Hematopoietic multipotent progenitor cell treated with erythropoietin and hydrocortisone succinate and interleukin-3 and kit ligand, for 17 days (in vitro differentiated cells): Measurements from ENCODE around the gene GDF7.

Experiments
- DNase-seq: peaks from one replicate; pipeline ENCODE4 v3.0.0-alpha.2; 2015; ENCODE audit warnings: low spot score

Gene GDF7

GRCh38 chr2:20674309-20674965, 7.5 kb downstream of the GDF7 start:
- no peak for DNase-seq

GRCh38 chr2:20674974-20675679, 8.2 kb downstream of the GDF7 start:
- DNase-seq: no peak

- no peak for DNase-seq
These were observed 8.9 kb downstream of the GDF7 start for GRCh38 chr2:20675701-20676352.

GRCh38 chr2:20676353-20677215, 9.6 kb downstream of the GDF7 start:
- DNase-seq: no peak

GRCh38 chr2:20677301-20678085, 10.5 kb downstream of the GDF7 start:
- DNase-seq: no peak

- DNase-seq: no peak
These were observed 11.1 kb downstream of the GDF7 start for GRCh38 chr2:20678086-20678395.

GRCh38 chr2:20678780-20679179, 11.8 kb downstream of the GDF7 start:
- no peak for DNase-seq

GRCh38 chr2:20680744-20681375, 13.9 kb downstream of the GDF7 start:
- DNase-seq: no peak

- peak; percentile 7 for DNase-seq
These were observed 15.4 kb downstream of the GDF7 start for GRCh38 chr2:20682167-20682920.

- DNase-seq: no peak
These were observed 17.7 kb downstream of the GDF7 start for GRCh38 chr2:20684581-20685063.

GRCh38 chr2:20687260-20687832, 20.4 kb downstream of the GDF7 start:
- no peak for DNase-seq

- no peak for DNase-seq
These were observed 22.7 kb downstream of the GDF7 start for GRCh38 chr2:20689428-20690264.

- DNase-seq: no peak
These were observed 24.3 kb downstream of the GDF7 start for GRCh38 chr2:20691076-20691734.

GRCh38 chr2:20692081-20692480, 25.1 kb downstream of the GDF7 start:
- DNase-seq: no peak

- peak; percentile 17 for DNase-seq
These were observed 26.4 kb downstream of the GDF7 start for GRCh38 chr2:20693317-20693716.

- no peak for DNase-seq
These were observed 29.4 kb downstream of the GDF7 start for GRCh38 chr2:20696366-20696765.

GRCh38 chr2:20697322-20697934, 30.5 kb downstream of the GDF7 start:
- DNase-seq: no peak
